Stimulated activated CD4-positive, alpha-beta T cell treated with anti-CD3 and anti-CD28 coated beads, TNF-alpha, amount 100 ng/mL, for 48 hours (primary cell): ENCODE measurements around the gene IRF9.

Experiments used
- DNase-seq, 3 donors: peaks; one replicate each; pipeline ENCODE4 v3.0.0-alpha.2; 2020; ENCODE audit warnings: low read depth in 3 of 3

The IRF9 gene

GRCh38 chr14:24147761-24148428 lies 13.2 kb upstream of the IRF9 start:
- DNase-seq: no peak

DNA sequence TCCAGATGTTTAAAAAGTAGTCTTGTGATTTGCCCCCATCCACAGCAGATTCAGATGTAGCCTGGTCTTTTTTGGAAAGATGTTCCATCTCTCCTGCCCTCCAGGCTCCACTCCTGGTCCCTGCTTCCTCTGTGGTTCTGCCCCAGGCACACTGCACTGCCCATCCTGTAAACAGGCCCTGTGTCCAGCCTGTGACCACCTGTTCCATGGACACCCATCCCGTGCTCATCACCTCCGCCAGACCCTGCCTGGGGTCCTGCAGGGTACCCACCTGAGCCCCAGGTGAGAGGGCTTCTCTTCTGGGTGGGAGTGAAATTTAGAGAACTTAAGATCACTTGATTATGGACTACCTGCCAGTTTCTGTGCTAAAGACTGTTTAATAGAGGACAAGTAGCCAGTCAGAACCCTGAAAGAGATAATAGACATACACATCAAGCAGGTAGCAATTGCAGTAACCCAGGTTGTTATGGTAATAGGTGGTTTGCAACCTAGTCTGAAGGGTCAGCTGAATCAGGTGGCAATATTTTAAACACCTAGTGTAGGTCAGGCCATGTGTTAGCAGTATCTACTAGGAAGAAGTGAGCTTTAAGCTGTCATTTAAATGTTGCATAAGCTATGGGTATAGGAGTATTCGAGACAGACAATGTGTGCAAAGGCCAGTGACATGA lies 11.6 kb upstream of the IRF9 start:
- DNase-seq: no peak

- DNase-seq: no peak
Measured at GRCh38 chr14:24150061-24150460, 11.0 kb upstream of the IRF9 start.

GRCh38 chr14:24150567-24150966 lies 10.5 kb upstream of the IRF9 start:
- no peak for DNase-seq

DNA sequence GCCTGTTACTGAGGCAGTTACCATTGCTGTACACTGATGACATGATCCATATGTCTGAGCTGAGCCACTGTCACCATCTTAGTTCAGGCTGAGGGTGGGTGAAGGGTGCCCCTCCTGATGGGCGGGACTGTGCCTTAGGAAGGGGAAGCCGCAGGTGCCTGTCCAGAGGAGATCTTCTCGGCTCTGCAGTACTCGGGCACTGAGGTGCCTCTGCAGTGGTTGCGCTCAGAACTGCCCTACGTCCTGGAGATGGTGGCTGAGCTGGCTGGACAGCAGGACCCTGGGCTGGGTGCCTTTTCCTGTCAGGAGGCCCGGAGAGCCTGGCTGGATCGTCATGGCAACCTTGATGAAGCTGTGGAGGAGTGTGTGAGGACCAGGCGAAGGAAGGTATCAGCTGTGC lies 10.1 kb upstream of the IRF9 start:
- DNase-seq: no peak

- DNase-seq: no peak
Measured at GRCh38 chr14:24151404-24152080, 9.5 kb upstream of the IRF9 start.

DNA sequence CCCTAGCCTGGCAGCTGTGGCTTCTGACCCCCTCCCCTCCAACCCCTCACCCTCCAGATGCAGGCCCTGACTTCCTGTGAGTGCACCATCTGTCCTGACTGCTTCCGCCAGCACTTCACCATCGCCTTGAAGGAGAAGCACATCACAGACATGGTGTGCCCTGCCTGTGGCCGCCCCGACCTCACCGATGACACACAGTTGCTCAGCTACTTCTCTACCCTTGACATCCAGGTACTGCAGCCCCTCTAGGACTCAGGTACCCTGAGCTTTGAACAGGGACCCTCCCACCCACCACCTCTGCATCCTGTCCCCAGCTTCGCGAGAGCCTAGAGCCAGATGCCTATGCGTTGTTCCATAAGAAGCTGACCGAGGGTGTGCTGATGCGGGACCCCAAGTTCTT lies 6.0 kb upstream of the IRF9 start:
- DNase-seq: no peak

DNA sequence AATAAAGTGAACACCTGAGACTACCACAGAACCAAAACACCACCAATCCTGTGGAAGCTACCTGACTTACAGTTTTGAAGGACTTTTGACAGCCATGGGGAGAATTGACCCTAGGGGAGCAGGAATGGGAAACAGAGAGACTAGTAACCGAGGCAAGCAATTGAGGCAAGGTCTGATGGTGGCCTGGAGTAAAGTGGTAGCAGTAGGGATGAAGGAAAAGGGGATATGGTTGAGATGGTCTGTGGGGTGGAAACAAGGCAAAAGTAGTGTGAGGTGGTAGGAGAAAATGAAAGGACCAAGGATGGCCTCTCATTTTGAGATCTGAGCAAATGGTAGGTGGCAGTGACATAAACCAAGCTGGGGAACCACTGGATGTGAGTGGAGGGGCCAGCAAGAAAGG lies 4.2 kb upstream of the IRF9 start:
- DNase-seq: no peak

GRCh38 chr14:24157331-24157730 lies 3.7 kb upstream of the IRF9 start:
- DNase-seq: no peak

GRCh38 chr14:24159777-24160498 lies 1.1 kb upstream of the IRF9 start:
- DNase-seq: no peak

GRCh38 chr14:24160499-24160849 lies 591 bp upstream of the IRF9 start:
- DNase-seq: no peak

GRCh38 chr14:24162093-24162492 lies 1.0 kb downstream of the IRF9 start:
- peak in 1 of 3 donors; percentile 18 for DNase-seq

GRCh38 chr14:24164518-24164991 lies 3.5 kb downstream of the IRF9 start:
- DNase-seq: no peak

- no peak for DNase-seq
Measured at GRCh38 chr14:24165785-24166184, 4.7 kb downstream of the IRF9 start.

DNA sequence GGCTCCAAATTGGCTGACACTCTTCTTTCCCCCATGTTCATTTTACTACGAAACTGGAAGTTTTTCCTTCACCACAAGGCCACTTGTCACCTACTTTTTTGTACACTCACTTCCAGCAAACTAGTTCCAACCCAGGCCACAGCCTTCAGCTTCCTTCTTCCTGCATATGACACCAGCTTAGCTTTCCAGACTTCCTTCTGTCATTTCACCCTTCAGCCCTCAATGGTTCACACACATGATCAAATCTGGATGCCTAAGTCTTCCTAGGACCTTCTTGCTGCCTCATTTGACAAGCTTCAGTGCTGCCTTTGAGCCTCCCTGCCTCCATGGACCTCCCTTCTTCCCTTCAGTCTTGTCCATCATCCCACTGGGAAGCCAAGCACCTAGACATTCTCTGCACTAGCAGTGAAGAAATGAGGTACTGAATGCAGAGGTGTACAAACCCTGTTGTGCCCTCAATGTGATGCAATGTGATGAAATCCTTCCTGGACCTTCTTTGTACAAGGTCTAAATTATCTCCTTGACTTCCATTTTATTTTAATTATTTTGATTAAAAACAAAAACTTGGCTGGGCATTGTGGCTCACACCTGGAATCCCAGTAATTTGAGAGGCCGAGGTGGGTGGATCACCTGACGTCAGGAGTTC lies 6.5 kb downstream of the IRF9 start:
- DNase-seq: no peak

GRCh38 chr14:24171422-24172260 lies 10.6 kb downstream of the IRF9 start, which contains the start of gene REC8:
Gene REC8 (plus strand): TSS chr14:24172080. CDS start chr14:24172553, 473 bp downstream.
- peak; percentile 42 to 62 (median 46) for DNase-seq

GRCh38 chr14:24172261-24172860 lies 11.3 kb downstream of the IRF9 start:
- DNase-seq: no peak

- no peak for DNase-seq
Measured at GRCh38 chr14:24172871-24173281, 11.8 kb downstream of the IRF9 start.

DNA sequence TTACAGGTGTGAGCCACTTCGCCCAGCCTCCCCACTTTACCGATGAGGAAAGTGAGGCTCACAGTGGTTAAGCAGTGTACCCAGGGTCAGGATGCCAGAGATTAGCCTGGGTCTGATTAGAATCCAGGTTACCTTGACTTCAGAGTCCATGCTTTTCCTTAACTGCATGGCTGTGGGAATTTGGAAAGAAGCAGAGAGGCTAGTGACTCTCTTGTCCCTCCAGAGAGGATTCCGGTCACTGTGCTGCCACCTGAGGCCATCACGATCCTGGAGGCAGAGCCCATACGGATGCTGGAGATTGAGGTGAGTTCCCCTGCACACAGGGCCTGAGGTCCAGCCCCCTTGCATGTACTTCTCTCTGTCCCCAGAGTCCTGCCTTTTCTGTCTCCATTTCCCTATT lies 15.5 kb downstream of the IRF9 start:
- no peak for DNase-seq

GRCh38 chr14:24177041-24177825 lies 16.2 kb downstream of the IRF9 start:
- DNase-seq: no peak
